Caki2 (cell line): Measurements from ENCODE around the gene RNF11. TPM values are rescaled to one million over a fixed set of nuclear protein-coding genes. Genes with fewer than 3 reads are reported as not detected.
"Not testable (repeated sequence)": the region's sequence is repeated elsewhere in the genome, so short reads cannot be mapped to it uniquely, and the experiment has no call there.

Experiments
- DNase-seq: peaks from one replicate; pipeline ENCODE4 v3.0.0-alpha.2; 2015; ENCODE audit warnings: low read depth
- in situ Hi-C: cut with HindIII; loops from 2 replicates; pipeline ENCODE4 v1.10.0; 2016; ENCODE audit warnings: low sequenced_read_pairs, low pct_unique_long_range_greater_than_20kb, mixed read lengths
- total RNA-seq: library from RNA; depleted of rRNA; stranded (reverse); fragments of >200 nt; shearing (Covaris generic); gene quantifications from 2 replicates; pipeline ENCODE4 v1.2.3, GENCODE V29; 2014; ENCODE audit warnings: low replicate concordance; rRNA removed

The RNF11 gene
- total RNA-seq: 52.8 and 54.1 TPM in 2 replicates

- in situ Hi-C loops: no loop called here
- peak; percentile 84 for DNase-seq
Measured at GRCh38 chr1:51235673-51236530, at the start of gene RNF11. Gene RNF11, plus strand, starts transcription at chr1:51236273. Its CDS starts 484 bp downstream, at chr1:51236757.

- in situ Hi-C loops: no loop called here
Measured at GRCh38 chr1:51188230-51188629, 47.8 kb upstream of the RNF11 start.

GRCh38 chr1:51189421-51190073 lies 46.5 kb upstream of the RNF11 start:
- in situ Hi-C loops: no loop called here
- peak; percentile 39 for DNase-seq

More at GRCh38 chr1:51188230-51188629, 47.8 kb upstream of the RNF11 start:
- no peak for DNase-seq

- DNase-seq: no peak
- in situ Hi-C loops: no loop called here
Measured at GRCh38 chr1:51190961-51191360, 45.1 kb upstream of the RNF11 start.

GRCh38 chr1:51192213-51192843 lies 43.7 kb upstream of the RNF11 start:
- in situ Hi-C loops: no loop called here
- DNase-seq: peak; percentile 25

- in situ Hi-C loops: no loop called here
- DNase-seq: no peak
Measured at GRCh38 chr1:51193564-51193963, 42.5 kb upstream of the RNF11 start.

GRCh38 chr1:51203121-51203873 lies 32.8 kb upstream of the RNF11 start:
- in situ Hi-C loops: no loop called here
- DNase-seq: no peak

- in situ Hi-C loops: no loop called here
- no peak for DNase-seq
Measured at GRCh38 chr1:51203874-51204245, 32.2 kb upstream of the RNF11 start.

- no peak for DNase-seq
- in situ Hi-C loops: no loop called here
Measured at GRCh38 chr1:51210055-51210454, 26.0 kb upstream of the RNF11 start.

GRCh38 chr1:51210676-51211075 lies 25.4 kb upstream of the RNF11 start:
- no peak for DNase-seq
- in situ Hi-C loops: no loop called here

- no peak for DNase-seq
- in situ Hi-C loops: no loop called here
Measured at GRCh38 chr1:51214615-51215131, 21.4 kb upstream of the RNF11 start.

GRCh38 chr1:51215169-51215568 lies 20.9 kb upstream of the RNF11 start:
- in situ Hi-C loops: no loop called here
- no peak for DNase-seq

GRCh38 chr1:51216631-51217030 lies 19.4 kb upstream of the RNF11 start:
- DNase-seq: no peak
- in situ Hi-C loops: no loop called here

- in situ Hi-C loops: no loop called here
- DNase-seq: no peak
Measured at GRCh38 chr1:51217101-51217500, 19.0 kb upstream of the RNF11 start.

GRCh38 chr1:51218570-51218969 lies 17.5 kb upstream of the RNF11 start:
- in situ Hi-C loops: no loop called here
- no peak for DNase-seq

- in situ Hi-C loops: no loop called here
- no peak for DNase-seq
Measured at GRCh38 chr1:51219022-51219421, 17.1 kb upstream of the RNF11 start.

GRCh38 chr1:51221529-51221928 lies 14.5 kb upstream of the RNF11 start:
- in situ Hi-C loops, DNase-seq: not testable (repeated sequence)

GRCh38 chr1:51222136-51222787 lies 13.8 kb upstream of the RNF11 start:
- no peak for DNase-seq
- in situ Hi-C loops: no loop called here
